GM12801 (cell line): ENCODE measurements around the gene ITGA5.

Experiments used
- CTCF ChIP-seq: IDR thresholded peaks from one replicate; pipeline ENCODE4 v1.5.1; 2011; ENCODE audit warnings: control low read depth; ENCODE audit not compliant: insufficient read length; ENCODE audit errors: extremely low read depth

Gene ITGA5

GRCh38 chr12:54383041-54383609 is 35.9 kb downstream of the ITGA5 start:
- TF ChIP-seq CTCF = no peak

- no peak for TF ChIP-seq CTCF
Observed at GRCh38 chr12:54381136-54381535, 37.9 kb downstream of the ITGA5 start.

GRCh38 chr12:54379398-54380201 is 39.5 kb downstream of the ITGA5 start:
- TF ChIP-seq CTCF = peak; percentile 95

- no peak for TF ChIP-seq CTCF
Observed at GRCh38 chr12:54378796-54379397, 40.2 kb downstream of the ITGA5 start.

- TF ChIP-seq CTCF = no peak
Observed at GRCh38 chr12:54377797-54378515, 41.1 kb downstream of the ITGA5 start.

- TF ChIP-seq CTCF = no peak
Observed at GRCh38 chr12:54377007-54377406, 42.1 kb downstream of the ITGA5 start.

GRCh38 chr12:54376596-54376995 is 42.5 kb downstream of the ITGA5 start:
- no peak for TF ChIP-seq CTCF
